ENCODE measurements around the gene OPRM1.

Gene OPRM1

DNA sequence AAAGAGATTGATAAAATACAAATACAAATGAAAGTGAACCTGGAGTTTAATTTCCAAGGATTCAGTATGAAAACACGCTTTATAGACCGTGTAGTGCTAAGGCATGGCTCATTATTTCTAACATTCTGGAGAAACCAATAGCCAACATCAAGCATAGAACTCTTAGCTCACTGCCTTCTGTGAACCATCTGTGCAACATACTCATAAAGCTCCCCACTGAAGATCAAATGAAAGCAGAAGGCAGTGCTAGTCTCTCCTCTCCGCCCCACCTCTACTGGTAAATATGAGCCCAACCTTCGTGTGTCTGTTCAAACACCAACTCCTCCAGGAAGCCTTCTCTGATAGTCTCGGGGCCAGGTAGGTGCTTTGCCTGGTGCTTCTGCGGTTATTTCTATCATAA lies 163.9 kb downstream of the OPRM1 start:
- Histone ChIP-seq H3K27me3 (ENCODE audit: insufficient read depth, poor library complexity, severe bottlenecking) (no peaks in the 10 kb centered on the region), H3K4me3 (replicated peaks; ENCODE audit: insufficient read depth, low read length) (no peak overlapping the region), H3K27ac (replicated peaks) (no peak overlapping the region)
- TF ChIP-seq REST (IDR thresholded peaks at IDR 0.05; ENCODE audit: insufficient replicate concordance, low read depth) (no peak), POLR2AphosphoS5 (IDR thresholded peaks at IDR 0.05; ENCODE audit: low read depth) (no peak), SPI1 (IDR thresholded peaks at IDR 0.05; ENCODE audit: borderline replicate concordance, low read depth) (no peak), GABPA (IDR thresholded peaks at IDR 0.05; ENCODE audit: low read depth) (no peak)
- TF ChIP-seq, protein P1, sequence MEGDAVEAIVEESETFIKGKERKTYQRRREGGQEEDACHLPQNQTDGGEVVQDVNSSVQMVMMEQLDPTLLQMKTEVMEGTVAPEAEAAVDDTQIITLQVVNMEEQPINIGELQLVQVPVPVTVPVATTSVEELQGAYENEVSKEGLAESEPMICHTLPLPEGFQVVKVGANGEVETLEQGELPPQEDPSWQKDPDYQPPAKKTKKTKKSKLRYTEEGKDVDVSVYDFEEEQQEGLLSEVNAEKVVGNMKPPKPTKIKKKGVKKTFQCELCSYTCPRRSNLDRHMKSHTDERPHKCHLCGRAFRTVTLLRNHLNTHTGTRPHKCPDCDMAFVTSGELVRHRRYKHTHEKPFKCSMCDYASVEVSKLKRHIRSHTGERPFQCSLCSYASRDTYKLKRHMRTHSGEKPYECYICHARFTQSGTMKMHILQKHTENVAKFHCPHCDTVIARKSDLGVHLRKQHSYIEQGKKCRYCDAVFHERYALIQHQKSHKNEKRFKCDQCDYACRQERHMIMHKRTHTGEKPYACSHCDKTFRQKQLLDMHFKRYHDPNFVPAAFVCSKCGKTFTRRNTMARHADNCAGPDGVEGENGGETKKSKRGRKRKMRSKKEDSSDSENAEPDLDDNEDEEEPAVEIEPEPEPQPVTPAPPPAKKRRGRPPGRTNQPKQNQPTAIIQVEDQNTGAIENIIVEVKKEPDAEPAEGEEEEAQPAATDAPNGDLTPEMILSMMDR (IDR thresholded peaks at IDR 0.05; ENCODE audit: insufficient read depth, low read length): no peak
- DNase-seq (ENCODE audit: low read depth in 1 of 2, low spot score in 1 of 2): no peak

DNA sequence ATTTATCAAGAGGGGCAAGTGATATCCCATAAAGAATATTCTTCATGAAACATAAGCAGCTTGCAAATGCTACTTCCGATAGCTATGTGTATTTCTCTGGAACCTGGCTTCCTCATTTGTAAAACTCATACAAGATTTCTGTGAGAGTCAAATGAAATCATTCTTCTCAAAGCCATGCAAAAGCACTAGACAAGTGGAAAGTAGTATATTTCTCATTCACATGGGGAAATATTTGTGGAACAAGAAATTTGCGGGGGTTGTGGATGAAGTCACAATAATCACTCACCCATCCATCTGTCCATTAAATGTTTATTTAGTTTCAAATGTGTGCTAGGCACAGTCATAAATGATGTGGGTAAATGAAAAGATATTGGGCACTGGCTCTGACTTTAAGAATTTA lies 167.1 kb downstream of the OPRM1 start:
- Histone ChIP-seq H3K4me3 (replicated peaks; ENCODE audit: insufficient read depth, low read length) (no peak overlapping the region), H3K27ac (replicated peaks) (no peak overlapping the region), H3K27me3 (ENCODE audit: insufficient read depth, poor library complexity, severe bottlenecking) (no peaks in the 10 kb centered on the region)
- DNase-seq (ENCODE audit: low read depth in 1 of 2, low spot score in 1 of 2): no peak
- no peak for TF ChIP-seq REST (IDR thresholded peaks at IDR 0.05; ENCODE audit: insufficient replicate concordance, low read depth)
- no peak for TF ChIP-seq POLR2AphosphoS5 (IDR thresholded peaks at IDR 0.05; ENCODE audit: low read depth)
- TF ChIP-seq GABPA (IDR thresholded peaks at IDR 0.05; ENCODE audit: low read depth): no peak
- no peak for TF ChIP-seq SPI1 (IDR thresholded peaks at IDR 0.05; ENCODE audit: borderline replicate concordance, low read depth)
- TF ChIP-seq, protein P1 (IDR thresholded peaks at IDR 0.05; ENCODE audit: insufficient read depth, low read length): no peak

- no peak overlapping the region for H3K4me3 ChIP-seq (replicated peaks; ENCODE audit: insufficient read depth, low read length)
- TF ChIP-seq REST (IDR thresholded peaks at IDR 0.05; ENCODE audit: insufficient replicate concordance, low read depth) (no peak), GABPA (IDR thresholded peaks at IDR 0.05; ENCODE audit: low read depth) (no peak), POLR2AphosphoS5 (IDR thresholded peaks at IDR 0.05; ENCODE audit: low read depth) (no peak), SPI1 (IDR thresholded peaks at IDR 0.05; ENCODE audit: borderline replicate concordance, low read depth) (no peak)
- TF ChIP-seq, protein P1 (IDR thresholded peaks at IDR 0.05; ENCODE audit: insufficient read depth, low read length): no peak
- H3K27ac ChIP-seq (replicated peaks): no peak overlapping the region
- H3K27me3 ChIP-seq (ENCODE audit: insufficient read depth, poor library complexity, severe bottlenecking): no peaks in the 10 kb centered on the region
- DNase-seq (ENCODE audit: low read depth in 1 of 2, low spot score in 1 of 2): no peak
Observed at GRCh38 chr6:154206996-154207395, 168.0 kb downstream of the OPRM1 start.

Measured in HL-60 (cell line).